ENCODE results near the gene PCDHA8.
"Not testable (repeated sequence)": the region's sequence is repeated elsewhere in the genome, so short reads cannot be mapped to it uniquely, and the experiment has no call there.

The PCDHA8 gene

DNA sequence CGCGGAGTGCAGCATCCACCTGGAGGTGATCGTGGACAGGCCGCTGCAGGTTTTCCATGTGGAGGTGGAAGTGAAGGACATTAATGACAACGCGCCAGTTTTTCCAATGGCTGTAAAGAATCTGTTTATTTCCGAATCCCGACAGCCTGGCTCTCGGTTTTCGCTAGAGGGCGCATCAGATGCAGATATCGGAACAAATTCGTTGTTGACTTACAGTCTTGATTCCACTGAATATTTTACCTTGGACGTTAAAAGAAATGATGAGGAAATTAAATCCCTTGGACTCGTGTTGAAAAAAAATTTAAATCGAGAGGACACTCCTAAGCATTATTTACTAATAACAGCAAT lies 39.5 kb upstream of the PCDHA8 start:
- Histone ChIP-seq H3K4me3 (ENCODE audit: low read length, poor library complexity, severe bottlenecking) (no peak overlapping the region), H3K9me3 (ENCODE audit: insufficient read depth, low read depth, low read length) (no peaks in the 10 kb centered on the region)
- TF ChIP-seq EZH2phosphoT487 (IDR thresholded peaks at IDR 0.05; ENCODE audit: borderline replicate concordance): no peak
- TF ChIP-seq, protein P1, sequence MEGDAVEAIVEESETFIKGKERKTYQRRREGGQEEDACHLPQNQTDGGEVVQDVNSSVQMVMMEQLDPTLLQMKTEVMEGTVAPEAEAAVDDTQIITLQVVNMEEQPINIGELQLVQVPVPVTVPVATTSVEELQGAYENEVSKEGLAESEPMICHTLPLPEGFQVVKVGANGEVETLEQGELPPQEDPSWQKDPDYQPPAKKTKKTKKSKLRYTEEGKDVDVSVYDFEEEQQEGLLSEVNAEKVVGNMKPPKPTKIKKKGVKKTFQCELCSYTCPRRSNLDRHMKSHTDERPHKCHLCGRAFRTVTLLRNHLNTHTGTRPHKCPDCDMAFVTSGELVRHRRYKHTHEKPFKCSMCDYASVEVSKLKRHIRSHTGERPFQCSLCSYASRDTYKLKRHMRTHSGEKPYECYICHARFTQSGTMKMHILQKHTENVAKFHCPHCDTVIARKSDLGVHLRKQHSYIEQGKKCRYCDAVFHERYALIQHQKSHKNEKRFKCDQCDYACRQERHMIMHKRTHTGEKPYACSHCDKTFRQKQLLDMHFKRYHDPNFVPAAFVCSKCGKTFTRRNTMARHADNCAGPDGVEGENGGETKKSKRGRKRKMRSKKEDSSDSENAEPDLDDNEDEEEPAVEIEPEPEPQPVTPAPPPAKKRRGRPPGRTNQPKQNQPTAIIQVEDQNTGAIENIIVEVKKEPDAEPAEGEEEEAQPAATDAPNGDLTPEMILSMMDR (conservative IDR thresholded peaks at IDR 0.05; ENCODE audit: low read length): no peak

DNA sequence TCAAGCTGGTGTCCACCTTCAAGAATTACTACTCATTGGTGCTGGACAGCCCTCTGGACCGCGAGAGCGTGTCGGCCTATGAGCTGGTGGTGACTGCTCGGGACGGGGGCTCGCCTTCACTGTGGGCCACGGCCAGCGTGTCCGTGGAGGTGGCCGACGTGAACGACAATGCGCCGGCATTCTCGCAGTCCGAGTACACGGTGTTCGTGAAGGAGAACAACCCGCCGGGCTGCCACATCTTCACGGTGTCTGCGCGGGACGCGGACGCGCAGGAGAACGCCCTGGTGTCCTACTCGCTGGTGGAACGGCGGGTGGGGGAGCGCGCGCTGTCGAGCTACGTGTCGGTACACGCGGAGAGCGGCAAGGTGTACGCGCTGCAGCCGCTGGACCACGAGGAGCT lies 38.6 kb upstream of the PCDHA8 start:
- H3K79me2 ChIP-seq (ENCODE audit: insufficient read depth, low read length); H3K4me3 ChIP-seq (ENCODE audit: low read length, poor library complexity, severe bottlenecking); H3K9me3 ChIP-seq (ENCODE audit: insufficient read depth, low read depth, low read length); H2AFZ ChIP-seq (ENCODE audit: low read length); H3K27me3 ChIP-seq (ENCODE audit: insufficient read depth, low read length, poor library complexity, severe bottlenecking); H3F3A ChIP-seq (ENCODE audit: low read depth); H4K20me1 ChIP-seq (ENCODE audit: insufficient read depth, low read length, poor library complexity, severe bottlenecking); H3K9me2 ChIP-seq (replicated peaks; ENCODE audit: low read depth, low read length); H3K4me1 ChIP-seq (ENCODE audit: insufficient read depth, low read length, poor library complexity, severe bottlenecking); H3K9ac ChIP-seq (ENCODE audit: low read depth, low read length, poor library complexity, severe bottlenecking); H3K4me2 ChIP-seq (ENCODE audit: low read depth, low read length, poor library complexity, severe bottlenecking); H3K36me3 ChIP-seq (ENCODE audit: insufficient read depth, low read length): not testable (repeated sequence)

More for the DNA sequence above, 39.5 kb upstream of the PCDHA8 start:
- Histone ChIP-seq H3K79me2 (ENCODE audit: insufficient read depth, low read length) (no peaks in the 10 kb centered on the region), H3F3A (ENCODE audit: low read depth) (no peaks in the 10 kb centered on the region), H3K9me2 (replicated peaks; ENCODE audit: low read depth, low read length) (no peaks in the 10 kb centered on the region), H3K27me3 (ENCODE audit: insufficient read depth, low read length, poor library complexity, severe bottlenecking) (no peaks in the 10 kb centered on the region), H3K36me3 (ENCODE audit: insufficient read depth, low read length) (no peaks in the 10 kb centered on the region), H3K9ac (ENCODE audit: low read depth, low read length, poor library complexity, severe bottlenecking) (no peak overlapping the region), H4K20me1 (ENCODE audit: insufficient read depth, low read length, poor library complexity, severe bottlenecking) (no peaks in the 10 kb centered on the region), H3K4me1 (ENCODE audit: insufficient read depth, low read length, poor library complexity, severe bottlenecking) (no peaks in the 10 kb centered on the region), H2AFZ (ENCODE audit: low read length) (no peak overlapping the region), H3K4me2 (ENCODE audit: low read depth, low read length, poor library complexity, severe bottlenecking) (no peak overlapping the region)

GRCh38 chr5:140802781-140803271 lies 38.2 kb upstream of the PCDHA8 start:
- Histone ChIP-seq H3K4me2 (ENCODE audit: low read depth, low read length, poor library complexity, severe bottlenecking) (no peak overlapping the region), H2AFZ (ENCODE audit: low read length) (no peak overlapping the region), H3K27me3 (ENCODE audit: insufficient read depth, low read length, poor library complexity, severe bottlenecking) (no peaks in the 10 kb centered on the region), H3K79me2 (ENCODE audit: insufficient read depth, low read length) (no peaks in the 10 kb centered on the region), H3K36me3 (ENCODE audit: insufficient read depth, low read length) (no peaks in the 10 kb centered on the region), H3K4me1 (ENCODE audit: insufficient read depth, low read length, poor library complexity, severe bottlenecking) (no peaks in the 10 kb centered on the region), H3K4me3 (ENCODE audit: low read length, poor library complexity, severe bottlenecking) (no peak overlapping the region), H4K20me1 (ENCODE audit: insufficient read depth, low read length, poor library complexity, severe bottlenecking) (no peaks in the 10 kb centered on the region), H3K9me2 (replicated peaks; ENCODE audit: low read depth, low read length) (no peaks in the 10 kb centered on the region), H3F3A (ENCODE audit: low read depth) (no peaks in the 10 kb centered on the region), H3K9ac (ENCODE audit: low read depth, low read length, poor library complexity, severe bottlenecking) (no peak overlapping the region), H3K9me3 (ENCODE audit: insufficient read depth, low read depth, low read length) (no peaks in the 10 kb centered on the region)
- TF ChIP-seq, protein P1 (conservative IDR thresholded peaks at IDR 0.05; ENCODE audit: low read length): no peak

- Histone ChIP-seq H3K27me3 (ENCODE audit: insufficient read depth, low read length, poor library complexity, severe bottlenecking) (no peaks in the 10 kb centered on the region), H3K9me2 (replicated peaks; ENCODE audit: low read depth, low read length) (no peaks in the 10 kb centered on the region), H3K4me1 (ENCODE audit: insufficient read depth, low read length, poor library complexity, severe bottlenecking) (no peaks in the 10 kb centered on the region), H4K20me1 (ENCODE audit: insufficient read depth, low read length, poor library complexity, severe bottlenecking) (no peaks in the 10 kb centered on the region), H2AFZ (ENCODE audit: low read length) (no peak within 1 kb of the TSS), H3K4me2 (ENCODE audit: low read depth, low read length, poor library complexity, severe bottlenecking) (no peak within 1 kb of the TSS), H3K36me3 (ENCODE audit: insufficient read depth, low read length) (no peaks in the 10 kb centered on the region), H3K4me3 (ENCODE audit: low read length, poor library complexity, severe bottlenecking) (no peak within 1 kb of the TSS), H3K9ac (ENCODE audit: low read depth, low read length, poor library complexity, severe bottlenecking) (no peak within 1 kb of the TSS), H3F3A (ENCODE audit: low read depth) (no peaks in the 10 kb centered on the region), H3K9me3 (ENCODE audit: insufficient read depth, low read depth, low read length) (no peaks in the 10 kb centered on the region), H3K79me2 (ENCODE audit: insufficient read depth, low read length) (no peaks in the 10 kb centered on the region)
- TF ChIP-seq, protein P1 (conservative IDR thresholded peaks at IDR 0.05; ENCODE audit: low read length): peak; percentile 46
- no peak for TF ChIP-seq EZH2phosphoT487 (IDR thresholded peaks at IDR 0.05; ENCODE audit: borderline replicate concordance)
Measured at GRCh38 chr5:140806834-140807775, 33.9 kb upstream of the PCDHA8 start, which contains the start of gene PCDHA4. PCDHA4 (plus strand) TSS chr5:140807068.

- H2AFZ ChIP-seq (ENCODE audit: low read length); H3K4me3 ChIP-seq (ENCODE audit: low read length, poor library complexity, severe bottlenecking); H3K4me2 ChIP-seq (ENCODE audit: low read depth, low read length, poor library complexity, severe bottlenecking); H3K79me2 ChIP-seq (ENCODE audit: insufficient read depth, low read length); H3K27me3 ChIP-seq (ENCODE audit: insufficient read depth, low read length, poor library complexity, severe bottlenecking); H3F3A ChIP-seq (ENCODE audit: low read depth); H3K9me3 ChIP-seq (ENCODE audit: insufficient read depth, low read depth, low read length); H3K36me3 ChIP-seq (ENCODE audit: insufficient read depth, low read length); H4K20me1 ChIP-seq (ENCODE audit: insufficient read depth, low read length, poor library complexity, severe bottlenecking); H3K9me2 ChIP-seq (replicated peaks; ENCODE audit: low read depth, low read length); H3K9ac ChIP-seq (ENCODE audit: low read depth, low read length, poor library complexity, severe bottlenecking); H3K4me1 ChIP-seq (ENCODE audit: insufficient read depth, low read length, poor library complexity, severe bottlenecking): not testable (repeated sequence)
Measured at GRCh38 chr5:140808241-140808888, 32.6 kb upstream of the PCDHA8 start.
